ENCODE measurements around the gene CTCF.

- TF ChIP-seq ZNF384 (IDR thresholded peaks at IDR 0.05): no peak
- no peak for TF ChIP-seq ARNT (IDR thresholded peaks at IDR 0.05)
- no peak for TF ChIP-seq SP1 (IDR thresholded peaks at IDR 0.05)
- no peak for TF ChIP-seq FOXA1 (IDR thresholded peaks at IDR 0.05)
- TF ChIP-seq L3MBTL2 (conservative IDR thresholded peaks at IDR 0.05): no peak
- no peak for TF ChIP-seq PKNOX1 (IDR thresholded peaks at IDR 0.05)
Measured at GRCh38 chr16:67519242-67519641, 43.1 kb upstream of the CTCF start.
